ENCODE measurements around the gene SDC1. TPM values are rescaled to one million over a fixed set of nuclear protein-coding genes. Genes with fewer than 3 reads are reported as not detected.
"Not testable (repeated sequence)": the region's sequence is repeated elsewhere in the genome, so short reads cannot be mapped to it uniquely, and the experiment has no call there.

SDC1 gene
- total and polyA plus RNA-seq, 12 donors, result 3.1 to 74.2 (median 18.0) TPM

DNA sequence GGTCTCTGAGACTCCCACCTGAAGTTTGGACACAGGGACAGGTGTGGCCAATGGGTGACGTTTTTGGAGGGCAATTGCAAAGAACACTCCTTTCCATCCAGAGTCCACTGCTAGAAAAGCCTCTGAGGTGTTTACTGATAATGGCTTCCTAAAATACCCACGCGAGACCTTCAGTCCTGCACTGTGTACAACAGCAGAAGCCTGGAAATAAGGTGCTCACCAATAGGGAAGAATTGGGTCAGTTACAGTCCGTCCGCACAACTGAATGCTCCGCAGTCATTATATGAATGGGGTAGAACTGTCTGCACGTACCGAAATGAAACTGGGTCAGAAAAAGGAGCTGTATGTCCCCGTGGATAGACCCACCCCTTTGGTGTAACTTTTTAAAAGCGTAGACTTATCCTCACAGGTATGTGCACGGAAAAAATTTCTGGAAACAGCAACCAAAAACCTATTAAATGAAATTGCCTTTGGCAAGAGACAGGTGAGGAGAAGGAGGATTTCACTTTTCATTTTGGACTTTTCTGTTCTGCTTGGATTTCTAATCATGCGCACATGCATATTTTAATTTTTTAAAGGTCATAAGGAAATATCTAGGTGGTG lies 29.4 kb downstream of the SDC1 start:
- no peak for DNase-seq
- Histone ChIP-seq H3K36me3 (replicated peaks in 1 of 2) (no peaks in the 10 kb centered on the region), H3K4me1 (replicated peaks in 1 of 2) (no peaks in the 10 kb centered on the region), H3K4me3 (no peak overlapping the region), H3K27me3 (no peaks in the 10 kb centered on the region), H3K9me3 (replicated peaks in 1 of 3) (no peaks in the 10 kb centered on the region), H3K27ac (no peak overlapping the region)
- intact Hi-C loops (cut with DNase I), result no loop called here
- 80 to 87% (median 85%) methylated on average over 12 of the region's 12 CpGs for whole genome bisulfite sequencing, 4 donors
- TF ChIP-seq, protein P1, sequence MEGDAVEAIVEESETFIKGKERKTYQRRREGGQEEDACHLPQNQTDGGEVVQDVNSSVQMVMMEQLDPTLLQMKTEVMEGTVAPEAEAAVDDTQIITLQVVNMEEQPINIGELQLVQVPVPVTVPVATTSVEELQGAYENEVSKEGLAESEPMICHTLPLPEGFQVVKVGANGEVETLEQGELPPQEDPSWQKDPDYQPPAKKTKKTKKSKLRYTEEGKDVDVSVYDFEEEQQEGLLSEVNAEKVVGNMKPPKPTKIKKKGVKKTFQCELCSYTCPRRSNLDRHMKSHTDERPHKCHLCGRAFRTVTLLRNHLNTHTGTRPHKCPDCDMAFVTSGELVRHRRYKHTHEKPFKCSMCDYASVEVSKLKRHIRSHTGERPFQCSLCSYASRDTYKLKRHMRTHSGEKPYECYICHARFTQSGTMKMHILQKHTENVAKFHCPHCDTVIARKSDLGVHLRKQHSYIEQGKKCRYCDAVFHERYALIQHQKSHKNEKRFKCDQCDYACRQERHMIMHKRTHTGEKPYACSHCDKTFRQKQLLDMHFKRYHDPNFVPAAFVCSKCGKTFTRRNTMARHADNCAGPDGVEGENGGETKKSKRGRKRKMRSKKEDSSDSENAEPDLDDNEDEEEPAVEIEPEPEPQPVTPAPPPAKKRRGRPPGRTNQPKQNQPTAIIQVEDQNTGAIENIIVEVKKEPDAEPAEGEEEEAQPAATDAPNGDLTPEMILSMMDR (IDR thresholded peaks at IDR 0.05), result no peak
- TF ChIP-seq POLR2A (IDR thresholded peaks at IDR 0.05), result no peak

DNA sequence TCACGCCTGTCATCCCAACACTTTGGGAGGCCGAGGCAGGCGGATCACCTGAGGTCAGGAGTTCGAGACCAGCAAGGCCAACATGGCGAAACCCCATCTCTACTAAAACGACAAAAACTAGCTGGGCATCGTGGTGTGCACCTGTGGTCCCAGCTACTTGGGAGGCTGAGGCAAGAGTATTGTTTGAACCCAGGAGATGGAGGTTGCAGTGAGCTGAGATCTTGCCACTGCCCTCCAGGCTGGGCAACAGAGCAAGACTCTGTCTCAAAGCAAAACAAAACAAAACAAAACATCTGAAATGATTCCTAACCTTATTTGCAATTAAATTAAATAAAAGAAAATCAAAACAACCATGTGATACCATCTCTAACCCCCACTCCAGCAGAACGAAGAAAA lies 29.9 kb downstream of the SDC1 start:
- H3K27me3 ChIP-seq; H3K36me3 ChIP-seq (replicated peaks in 1 of 2); H3K4me3 ChIP-seq; DNase-seq; H3K9me3 ChIP-seq (replicated peaks in 1 of 3); H3K27ac ChIP-seq; H3K4me1 ChIP-seq (replicated peaks in 1 of 2); intact Hi-C loops (cut with DNase I): not testable (repeated sequence)
- 81 to 86% (median 83%) methylated on average over 8 of the region's 8 CpGs for WGBS, 4 donors

DNA sequence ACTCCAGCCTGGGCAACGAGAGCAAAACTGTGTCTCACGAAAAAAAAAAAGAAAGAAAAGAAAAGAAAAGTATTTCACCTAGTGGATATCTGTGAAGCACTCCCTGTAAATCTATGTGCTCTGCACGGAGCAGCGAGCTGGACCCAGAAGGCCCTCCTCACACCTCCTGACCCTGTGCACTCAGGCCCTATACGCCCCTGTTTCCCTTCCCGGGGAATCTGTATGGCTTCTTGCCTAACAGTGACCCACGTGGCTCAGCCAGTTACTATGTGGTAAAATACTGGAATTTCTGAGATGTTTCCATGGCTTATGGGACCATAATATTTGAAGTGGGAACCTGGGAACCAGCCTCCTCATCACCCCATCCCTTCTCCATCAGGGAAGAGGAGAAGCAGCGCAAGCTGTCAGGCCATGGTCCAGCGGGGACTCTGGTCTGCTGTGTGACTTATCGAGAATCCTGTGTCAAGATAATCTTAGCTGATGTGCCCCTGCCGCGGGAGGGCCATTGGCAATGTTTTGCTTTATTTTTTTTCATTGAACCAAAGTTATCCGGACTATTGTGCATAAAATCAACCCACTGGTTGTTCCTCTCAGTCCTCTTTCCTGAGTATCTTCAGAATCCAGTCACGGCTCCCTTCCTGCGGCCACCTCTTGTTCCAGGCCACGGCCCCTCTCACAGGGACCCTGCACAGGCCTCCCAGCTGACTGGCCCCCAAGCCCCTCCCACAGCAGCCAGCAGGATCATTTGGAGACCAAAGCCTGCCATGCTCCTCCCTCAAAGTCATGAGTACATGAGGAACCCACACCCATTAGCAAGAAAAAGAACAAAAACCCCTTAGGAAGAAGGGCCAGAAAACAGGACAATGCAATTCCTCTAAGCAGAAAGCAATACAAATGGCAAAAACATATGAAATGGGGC lies 30.6 kb downstream of the SDC1 start:
- H3K4me1 ChIP-seq (replicated peaks in 1 of 2), result peaks cover 0 to 3% of the 10 kb centered on the region in 2 donors
- H3K36me3 ChIP-seq (replicated peaks in 1 of 2), result no peaks in the 10 kb centered on the region
- intact Hi-C loops (cut with DNase I), result no loop called here
- H3K9me3 ChIP-seq (replicated peaks in 1 of 3), result no peaks in the 10 kb centered on the region
- no peaks in the 10 kb centered on the region for H3K27me3 ChIP-seq
- DNase-seq, result no peak
- H3K27ac ChIP-seq, result no peak overlapping the region
- TF ChIP-seq, protein P1 (IDR thresholded peaks at IDR 0.05), result no peak
- TF ChIP-seq POLR2A (IDR thresholded peaks at IDR 0.05), result no peak
- no peak overlapping the region for H3K4me3 ChIP-seq
- 83 to 92% (median 88%) methylated on average over 16 of the region's 16 CpGs for WGBS, 4 donors

DNA sequence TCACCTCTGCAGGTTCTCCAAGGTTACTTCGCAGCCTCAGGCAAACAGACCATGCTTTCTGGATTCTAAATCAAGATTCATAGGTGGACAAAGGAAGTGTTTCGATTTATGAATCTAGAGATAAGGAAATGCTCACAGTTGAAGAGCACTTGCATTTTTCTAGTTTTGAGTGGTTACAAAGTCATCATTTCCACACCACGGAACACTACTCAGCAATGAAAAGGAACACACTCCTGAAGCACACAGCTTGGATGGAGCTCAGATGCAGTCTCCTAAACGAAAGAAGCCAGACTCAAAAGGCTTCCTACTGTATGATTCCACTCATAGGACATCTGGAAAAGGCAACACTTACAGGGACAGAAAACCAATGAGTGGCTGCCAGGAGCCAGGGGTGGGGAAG lies 31.7 kb downstream of the SDC1 start:
- H3K27ac ChIP-seq, result no peak overlapping the region
- H3K4me3 ChIP-seq, result no peak overlapping the region
- H3K4me1 ChIP-seq (replicated peaks in 1 of 2), result peaks cover 0 to 4% of the 10 kb centered on the region in 2 donors
- no peaks in the 10 kb centered on the region for H3K27me3 ChIP-seq
- H3K9me3 ChIP-seq (replicated peaks in 1 of 3), result no peaks in the 10 kb centered on the region
- TF ChIP-seq, protein P1 (IDR thresholded peaks at IDR 0.05), result no peak
- no peak for TF ChIP-seq POLR2A (IDR thresholded peaks at IDR 0.05)
- DNase-seq, result no peak
- WGBS, 4 donors, result 85 to 96% (median 87%) methylated on average over 3 to 4 of the region's 4 CpGs
- intact Hi-C loops (cut with DNase I), result no loop called here
- H3K36me3 ChIP-seq (replicated peaks in 1 of 2), result no peaks in the 10 kb centered on the region
